GM23338 (cell line): ENCODE measurements around the gene GRID1. TPM values are rescaled to one million over a fixed set of nuclear protein-coding genes. Genes with fewer than 3 reads are reported as not detected.

Experiments
- ATAC-seq: fragments of 200-7000 bp; cut with Tn5 transposase; 3 replicates; pipeline ENCODE4 v1.9.1; 2020
- DNase-seq: peaks from one replicate; pipeline ENCODE4 v3.0.0-alpha.2; 2015; ENCODE audit warnings: low spot score
- H2AFZ ChIP-seq: fragments of 200-600 bp; sonication (generic); 2 replicates; pipeline ENCODE4 v1.8.0; 2016; ENCODE audit warnings: antibody characterized with exemption, mild to moderate bottlenecking, moderate library complexity
- H3F3A ChIP-seq: fragments of 200-600 bp; sonication (generic); replicated peaks from 2 replicates; pipeline ENCODE4 v1.8.0; 2017; ENCODE audit warnings: antibody characterized with exemption, mixed run types, low read depth
- H3K27ac ChIP-seq: fragments of 200-600 bp; sonication (generic); 2 replicates; pipeline ENCODE4 v1.6.1; 2016; ENCODE audit warnings: low read depth
- H3K27me3 ChIP-seq: fragments of 200-600 bp; sonication (generic); 2 replicates; pipeline ENCODE4 v1.8.0; 2016; ENCODE audit warnings: mild to moderate bottlenecking, mixed run types, moderate library complexity; ENCODE audit not compliant: insufficient read depth
- H3K36me3 ChIP-seq: fragments of 200-600 bp; sonication (generic); 2 replicates; pipeline ENCODE4 v1.8.0; 2016; ENCODE audit warnings: mild to moderate bottlenecking; ENCODE audit not compliant: insufficient read depth
- H3K4me1 ChIP-seq: fragments of 200-600 bp; sonication (generic); 2 replicates; pipeline ENCODE4 v1.8.0; 2016; ENCODE audit warnings: mild to moderate bottlenecking, moderate library complexity; ENCODE audit not compliant: insufficient read depth
- H3K4me2 ChIP-seq: fragments of 200-600 bp; sonication (generic); 2 replicates; pipeline ENCODE4 v1.7.1; 2017; ENCODE audit warnings: mixed run types
- H3K4me3 ChIP-seq: fragments of 200-600 bp; sonication (generic); 2 replicates; pipeline ENCODE4 v1.6.1; 2016; ENCODE audit warnings: mixed run types
- H3K79me2 ChIP-seq: fragments of 200-600 bp; sonication (generic); replicated peaks from 2 replicates; pipeline ENCODE4 v1.8.0; 2017; ENCODE audit warnings: mild to moderate bottlenecking; ENCODE audit not compliant: insufficient read depth
- H3K9me2 ChIP-seq: fragments of 200-600 bp; sonication (generic); 2 replicates; pipeline ENCODE4 v1.8.0; 2017; ENCODE audit not compliant: insufficient read depth
- H4K20me1 ChIP-seq: fragments of 200-600 bp; sonication (generic); replicated peaks from 2 replicates; pipeline ENCODE4 v1.8.0; 2017; ENCODE audit warnings: mild to moderate bottlenecking; ENCODE audit not compliant: insufficient read depth
- H3K27ac Mint-ChIP-seq: 2 replicates; pipeline ENCODE4 v1.8.0; 2020; ENCODE audit warnings: inconsistent platforms, mild to moderate bottlenecking, moderate library complexity, mixed read lengths
- H3K27me3 Mint-ChIP-seq: 3 replicates; pipeline ENCODE4 v1.8.0; 2022; ENCODE audit warnings: low read depth, mild to moderate bottlenecking, moderate library complexity, mixed read lengths, inconsistent platforms; ENCODE audit not compliant: insufficient read depth, poor library complexity
- H3K36me3 Mint-ChIP-seq: 3 replicates; pipeline ENCODE4 v1.8.0; 2021; ENCODE audit warnings: low read depth, mild to moderate bottlenecking, inconsistent platforms, moderate library complexity, mixed read lengths
- H3K4me1 Mint-ChIP-seq: 3 replicates; pipeline ENCODE4 v1.8.0; 2020; ENCODE audit warnings: mild to moderate bottlenecking, inconsistent platforms, mixed read lengths
- H3K4me3 Mint-ChIP-seq: 3 replicates; pipeline ENCODE4 v1.8.0; 2021; ENCODE audit warnings: moderate library complexity, mild to moderate bottlenecking, inconsistent platforms, mixed read lengths
- H3K9me3 Mint-ChIP-seq: 3 replicates; pipeline ENCODE4 v1.8.0; 2020; ENCODE audit warnings: moderate library complexity, mild to moderate bottlenecking, inconsistent platforms, mixed read lengths
- CREB1 ChIP-seq: fragments of 250-450 bp; sonication (Bioruptor Pico); IDR thresholded peaks from 2 replicates; pipeline ENCODE4 v1.5.0; 2020; ENCODE audit warnings: low read depth, mild to moderate bottlenecking, moderate library complexity
- EZH2 ChIP-seq: fragments of 200-600 bp; sonication (generic); IDR thresholded peaks from one replicate; pipeline ENCODE4 v1.8.0; 2017; ENCODE audit warnings: antibody characterized with exemption, mild to moderate bottlenecking, low read depth; ENCODE audit not compliant: unreplicated experiment
- EZH2phosphoT487 ChIP-seq: fragments of 200-600 bp; sonication (generic); IDR thresholded peaks from one replicate; pipeline ENCODE4 v1.8.1; 2018; ENCODE audit warnings: antibody characterized with exemption; ENCODE audit not compliant: unreplicated experiment
- JUNB ChIP-seq: IDR thresholded peaks from one replicate; pipeline ENCODE4 v1.6.1; 2016; ENCODE audit warnings: antibody characterized with exemption; ENCODE audit not compliant: unreplicated experiment
- NANOG ChIP-seq: IDR thresholded peaks from 2 replicates; pipeline ENCODE4 v1.6.1; 2016; ENCODE audit warnings: antibody characterized with exemption, borderline replicate concordance
- POLR2AphosphoS5 ChIP-seq: IDR thresholded peaks from 2 replicates; pipeline ENCODE4 v1.6.1; 2016; ENCODE audit warnings: antibody characterized with exemption, low read depth
- STAT1 ChIP-seq: IDR thresholded peaks from one replicate; pipeline ENCODE4 v1.6.1; 2016; ENCODE audit warnings: antibody characterized with exemption; ENCODE audit not compliant: unreplicated experiment
- ZNF114 ChIP-seq: fragments of 250-450 bp; sonication (Bioruptor Pico); IDR thresholded peaks from 2 replicates; pipeline ENCODE4 v1.5.0; 2020; ENCODE audit warnings: mild to moderate bottlenecking, moderate library complexity
- ZNF331 ChIP-seq: fragments of 250-450 bp; sonication (Bioruptor Pico); IDR thresholded peaks from 2 replicates; pipeline ENCODE4 v1.5.0; 2020; ENCODE audit warnings: low read depth, mild to moderate bottlenecking, moderate library complexity
- polyA plus RNA-seq: library from polyadenylated mRNA; unstranded; fragments of >200 nt; fragmentation: Nextera tagmentation; extraction: Ambion mirVana; gene quantifications from 2 replicates; pipeline ENCODE4 v1.2.1, GENCODE V29; 2016
- total RNA-seq: library from RNA; depleted of rRNA; stranded (reverse); fragments of >200 nt; shearing (Covaris generic); gene quantifications from 2 replicates; pipeline ENCODE4 v1.2.3, GENCODE V29; 2014
- TF ChIP-seq, protein P1 (sequence below), 2 experiments: fragments of 200-600 bp in 1 of 2; sonication (generic) in 1 of 2; conservative IDR thresholded peaks; 2 replicates each; pipeline versions ENCODE4 v1.5.1 to v1.6.1; 2016 to 2017; ENCODE audit warnings: antibody characterized with exemption in 2 of 2, low read depth in 2 of 2, mild to moderate bottlenecking in 2 of 2, moderate library complexity in 1 of 2
- TF ChIP-seq, protein P2 (sequence below): fragments of 250-450 bp; sonication (Bioruptor Pico); IDR thresholded peaks from 2 replicates; pipeline ENCODE4 v1.5.0; 2020; ENCODE audit warnings: mild to moderate bottlenecking, moderate library complexity
- TF ChIP-seq, protein P3 (sequence below): IDR thresholded peaks from 2 replicates; pipeline ENCODE4 v1.6.1; 2016; ENCODE audit warnings: antibody characterized with exemption
- TF ChIP-seq, protein P4 (sequence below): IDR thresholded peaks from one replicate; pipeline ENCODE4 v1.6.1; 2018; ENCODE audit warnings: antibody characterized with exemption; ENCODE audit not compliant: unreplicated experiment

The GRID1 gene
- total and polyA plus RNA-seq, 2 experiments from 2014 or later: 0.14 to 0.15 TPM

DNA sequence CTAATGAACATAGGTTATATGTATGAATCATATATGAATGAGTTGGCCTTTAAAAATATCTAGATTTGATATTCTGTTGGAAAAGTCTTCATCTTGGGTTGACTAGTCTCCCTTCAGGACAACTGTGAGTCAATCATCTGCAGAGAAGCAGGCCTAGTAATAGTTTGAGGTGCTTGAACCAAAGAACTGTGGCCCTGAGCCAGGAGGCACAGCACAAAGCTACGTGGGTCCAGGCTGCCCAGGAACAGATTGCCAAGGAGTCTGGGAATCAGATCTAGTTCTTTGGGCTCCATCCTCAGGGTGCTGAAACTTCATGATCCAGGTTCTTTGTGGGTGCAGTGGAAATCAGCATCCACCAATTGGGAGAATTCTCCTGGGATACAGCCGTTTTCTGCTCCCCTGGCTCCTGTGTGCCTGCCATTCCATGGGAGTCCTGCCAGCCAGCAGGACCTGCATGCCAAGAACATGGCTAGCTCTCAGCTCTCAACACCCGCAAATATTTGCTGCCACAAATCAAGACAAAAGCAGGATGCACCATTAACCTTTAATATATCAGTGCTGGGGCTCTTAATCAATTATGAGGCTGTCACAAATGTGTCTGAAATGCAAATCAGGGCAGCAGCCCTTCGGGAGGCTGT, 709.0 kb downstream of the GRID1 start:
- TF ChIP-seq CREB1 (CRISPR knock-in tag) (no peak), STAT1 (no peak), EZH2 (no peak), JUNB (no peak), ZNF331 (CRISPR knock-in tag) (no peak), EZH2phosphoT487 (no peak), POLR2AphosphoS5 (no peak), NANOG (no peak), ZNF114 (no peak)
- TF ChIP-seq, protein P1, sequence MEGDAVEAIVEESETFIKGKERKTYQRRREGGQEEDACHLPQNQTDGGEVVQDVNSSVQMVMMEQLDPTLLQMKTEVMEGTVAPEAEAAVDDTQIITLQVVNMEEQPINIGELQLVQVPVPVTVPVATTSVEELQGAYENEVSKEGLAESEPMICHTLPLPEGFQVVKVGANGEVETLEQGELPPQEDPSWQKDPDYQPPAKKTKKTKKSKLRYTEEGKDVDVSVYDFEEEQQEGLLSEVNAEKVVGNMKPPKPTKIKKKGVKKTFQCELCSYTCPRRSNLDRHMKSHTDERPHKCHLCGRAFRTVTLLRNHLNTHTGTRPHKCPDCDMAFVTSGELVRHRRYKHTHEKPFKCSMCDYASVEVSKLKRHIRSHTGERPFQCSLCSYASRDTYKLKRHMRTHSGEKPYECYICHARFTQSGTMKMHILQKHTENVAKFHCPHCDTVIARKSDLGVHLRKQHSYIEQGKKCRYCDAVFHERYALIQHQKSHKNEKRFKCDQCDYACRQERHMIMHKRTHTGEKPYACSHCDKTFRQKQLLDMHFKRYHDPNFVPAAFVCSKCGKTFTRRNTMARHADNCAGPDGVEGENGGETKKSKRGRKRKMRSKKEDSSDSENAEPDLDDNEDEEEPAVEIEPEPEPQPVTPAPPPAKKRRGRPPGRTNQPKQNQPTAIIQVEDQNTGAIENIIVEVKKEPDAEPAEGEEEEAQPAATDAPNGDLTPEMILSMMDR (conservative IDR thresholded peaks at IDR 0.05; ENCODE audit: low read depth in 2 of 2): no peak
- TF ChIP-seq, protein P2, sequence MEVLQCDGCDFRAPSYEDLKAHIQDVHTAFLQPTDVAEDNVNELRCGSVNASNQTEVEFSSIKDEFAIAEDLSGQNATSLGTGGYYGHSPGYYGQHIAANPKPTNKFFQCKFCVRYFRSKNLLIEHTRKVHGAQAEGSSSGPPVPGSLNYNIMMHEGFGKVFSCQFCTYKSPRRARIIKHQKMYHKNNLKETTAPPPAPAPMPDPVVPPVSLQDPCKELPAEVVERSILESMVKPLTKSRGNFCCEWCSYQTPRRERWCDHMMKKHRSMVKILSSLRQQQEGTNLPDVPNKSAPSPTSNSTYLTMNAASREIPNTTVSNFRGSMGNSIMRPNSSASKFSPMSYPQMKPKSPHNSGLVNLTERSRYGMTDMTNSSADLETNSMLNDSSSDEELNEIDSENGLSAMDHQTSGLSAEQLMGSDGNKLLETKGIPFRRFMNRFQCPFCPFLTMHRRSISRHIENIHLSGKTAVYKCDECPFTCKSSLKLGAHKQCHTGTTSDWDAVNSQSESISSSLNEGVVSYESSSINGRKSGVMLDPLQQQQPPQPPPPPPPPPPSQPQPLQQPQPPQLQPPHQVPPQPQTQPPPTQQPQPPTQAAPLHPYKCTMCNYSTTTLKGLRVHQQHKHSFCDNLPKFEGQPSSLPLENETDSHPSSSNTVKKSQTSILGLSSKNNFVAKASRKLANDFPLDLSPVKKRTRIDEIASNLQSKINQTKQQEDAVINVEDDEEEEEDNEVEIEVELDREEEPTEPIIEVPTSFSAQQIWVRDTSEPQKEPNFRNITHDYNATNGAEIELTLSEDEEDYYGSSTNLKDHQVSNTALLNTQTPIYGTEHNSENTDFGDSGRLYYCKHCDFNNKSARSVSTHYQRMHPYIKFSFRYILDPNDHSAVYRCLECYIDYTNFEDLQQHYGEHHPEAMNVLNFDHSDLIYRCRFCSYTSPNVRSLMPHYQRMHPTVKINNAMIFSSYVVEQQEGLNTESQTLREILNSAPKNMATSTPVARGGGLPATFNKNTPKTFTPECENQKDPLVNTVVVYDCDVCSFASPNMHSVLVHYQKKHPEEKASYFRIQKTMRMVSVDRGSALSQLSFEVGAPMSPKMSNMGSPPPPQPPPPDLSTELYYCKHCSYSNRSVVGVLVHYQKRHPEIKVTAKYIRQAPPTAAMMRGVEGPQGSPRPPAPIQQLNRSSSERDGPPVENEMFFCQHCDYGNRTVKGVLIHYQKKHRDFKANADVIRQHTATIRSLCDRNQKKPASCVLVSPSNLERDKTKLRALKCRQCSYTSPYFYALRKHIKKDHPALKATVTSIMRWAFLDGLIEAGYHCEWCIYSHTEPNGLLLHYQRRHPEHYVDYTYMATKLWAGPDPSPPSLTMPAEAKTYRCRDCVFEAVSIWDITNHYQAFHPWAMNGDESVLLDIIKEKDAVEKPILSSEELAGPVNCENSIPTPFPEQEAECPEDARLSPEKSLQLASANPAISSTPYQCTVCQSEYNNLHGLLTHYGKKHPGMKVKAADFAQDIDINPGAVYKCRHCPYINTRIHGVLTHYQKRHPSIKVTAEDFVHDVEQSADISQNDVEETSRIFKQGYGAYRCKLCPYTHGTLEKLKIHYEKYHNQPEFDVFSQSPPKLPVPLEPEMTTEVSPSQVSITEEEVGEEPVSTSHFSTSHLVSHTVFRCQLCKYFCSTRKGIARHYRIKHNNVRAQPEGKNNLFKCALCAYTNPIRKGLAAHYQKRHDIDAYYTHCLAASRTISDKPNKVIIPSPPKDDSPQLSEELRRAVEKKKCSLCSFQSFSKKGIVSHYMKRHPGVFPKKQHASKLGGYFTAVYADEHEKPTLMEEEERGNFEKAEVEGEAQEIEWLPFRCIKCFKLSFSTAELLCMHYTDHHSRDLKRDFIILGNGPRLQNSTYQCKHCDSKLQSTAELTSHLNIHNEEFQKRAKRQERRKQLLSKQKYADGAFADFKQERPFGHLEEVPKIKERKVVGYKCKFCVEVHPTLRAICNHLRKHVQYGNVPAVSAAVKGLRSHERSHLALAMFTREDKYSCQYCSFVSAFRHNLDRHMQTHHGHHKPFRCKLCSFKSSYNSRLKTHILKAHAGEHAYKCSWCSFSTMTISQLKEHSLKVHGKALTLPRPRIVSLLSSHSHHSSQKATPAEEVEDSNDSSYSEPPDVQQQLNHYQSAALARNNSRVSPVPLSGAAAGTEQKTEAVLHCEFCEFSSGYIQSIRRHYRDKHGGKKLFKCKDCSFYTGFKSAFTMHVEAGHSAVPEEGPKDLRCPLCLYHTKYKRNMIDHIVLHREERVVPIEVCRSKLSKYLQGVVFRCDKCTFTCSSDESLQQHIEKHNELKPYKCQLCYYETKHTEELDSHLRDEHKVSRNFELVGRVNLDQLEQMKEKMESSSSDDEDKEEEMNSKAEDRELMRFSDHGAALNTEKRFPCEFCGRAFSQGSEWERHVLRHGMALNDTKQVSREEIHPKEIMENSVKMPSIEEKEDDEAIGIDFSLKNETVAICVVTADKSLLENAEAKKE (CRISPR knock-in tag): no peak
- TF ChIP-seq, protein P3, sequence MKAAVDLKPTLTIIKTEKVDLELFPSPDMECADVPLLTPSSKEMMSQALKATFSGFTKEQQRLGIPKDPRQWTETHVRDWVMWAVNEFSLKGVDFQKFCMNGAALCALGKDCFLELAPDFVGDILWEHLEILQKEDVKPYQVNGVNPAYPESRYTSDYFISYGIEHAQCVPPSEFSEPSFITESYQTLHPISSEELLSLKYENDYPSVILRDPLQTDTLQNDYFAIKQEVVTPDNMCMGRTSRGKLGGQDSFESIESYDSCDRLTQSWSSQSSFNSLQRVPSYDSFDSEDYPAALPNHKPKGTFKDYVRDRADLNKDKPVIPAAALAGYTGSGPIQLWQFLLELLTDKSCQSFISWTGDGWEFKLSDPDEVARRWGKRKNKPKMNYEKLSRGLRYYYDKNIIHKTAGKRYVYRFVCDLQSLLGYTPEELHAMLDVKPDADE: no peak
- TF ChIP-seq, protein P4, sequence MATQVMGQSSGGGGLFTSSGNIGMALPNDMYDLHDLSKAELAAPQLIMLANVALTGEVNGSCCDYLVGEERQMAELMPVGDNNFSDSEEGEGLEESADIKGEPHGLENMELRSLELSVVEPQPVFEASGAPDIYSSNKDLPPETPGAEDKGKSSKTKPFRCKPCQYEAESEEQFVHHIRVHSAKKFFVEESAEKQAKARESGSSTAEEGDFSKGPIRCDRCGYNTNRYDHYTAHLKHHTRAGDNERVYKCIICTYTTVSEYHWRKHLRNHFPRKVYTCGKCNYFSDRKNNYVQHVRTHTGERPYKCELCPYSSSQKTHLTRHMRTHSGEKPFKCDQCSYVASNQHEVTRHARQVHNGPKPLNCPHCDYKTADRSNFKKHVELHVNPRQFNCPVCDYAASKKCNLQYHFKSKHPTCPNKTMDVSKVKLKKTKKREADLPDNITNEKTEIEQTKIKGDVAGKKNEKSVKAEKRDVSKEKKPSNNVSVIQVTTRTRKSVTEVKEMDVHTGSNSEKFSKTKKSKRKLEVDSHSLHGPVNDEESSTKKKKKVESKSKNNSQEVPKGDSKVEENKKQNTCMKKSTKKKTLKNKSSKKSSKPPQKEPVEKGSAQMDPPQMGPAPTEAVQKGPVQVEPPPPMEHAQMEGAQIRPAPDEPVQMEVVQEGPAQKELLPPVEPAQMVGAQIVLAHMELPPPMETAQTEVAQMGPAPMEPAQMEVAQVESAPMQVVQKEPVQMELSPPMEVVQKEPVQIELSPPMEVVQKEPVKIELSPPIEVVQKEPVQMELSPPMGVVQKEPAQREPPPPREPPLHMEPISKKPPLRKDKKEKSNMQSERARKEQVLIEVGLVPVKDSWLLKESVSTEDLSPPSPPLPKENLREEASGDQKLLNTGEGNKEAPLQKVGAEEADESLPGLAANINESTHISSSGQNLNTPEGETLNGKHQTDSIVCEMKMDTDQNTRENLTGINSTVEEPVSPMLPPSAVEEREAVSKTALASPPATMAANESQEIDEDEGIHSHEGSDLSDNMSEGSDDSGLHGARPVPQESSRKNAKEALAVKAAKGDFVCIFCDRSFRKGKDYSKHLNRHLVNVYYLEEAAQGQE: no peak

More for the DNA sequence above, 709.0 kb downstream of the GRID1 start:
- Histone ChIP-seq H3K4me2 (no peak overlapping the region), H3K4me1 (no peaks in the 10 kb centered on the region), H3K36me3 (no peaks in the 10 kb centered on the region), H3K27ac (no peak overlapping the region), H3K27me3 (no peaks in the 10 kb centered on the region), H3K4me3 (no peak overlapping the region), H3F3A (no peaks in the 10 kb centered on the region), H3K9me2 (no peaks in the 10 kb centered on the region), H2AFZ (no peak overlapping the region), H3K79me2 (no peaks in the 10 kb centered on the region), H4K20me1 (no peaks in the 10 kb centered on the region)
- H3K9me3 Mint-ChIP-seq: peaks cover 20% of the 10 kb centered on the region
- H3K27me3 Mint-ChIP-seq: peaks cover 3% of the 10 kb centered on the region
- no peak for ATAC-seq
- no peak for DNase-seq
- no peak overlapping the region for H3K4me3 Mint-ChIP-seq
- H3K36me3 Mint-ChIP-seq: peaks cover 14% of the 10 kb centered on the region; the same call in 2 of the 3 replicates
- H3K4me1 Mint-ChIP-seq: no peaks in the 10 kb centered on the region
- H3K27ac Mint-ChIP-seq: no peak overlapping the region
